HG03521 (cell line): Measurements from ENCODE around the gene PFDN4.

ENCODE experiments used
- ATAC-seq: cut with Tn5 transposase; IDR thresholded peaks from one replicate; pipeline ENCODE4 v1.9.1; 2021; ENCODE audit warnings: mild to moderate bottlenecking, moderate library complexity; ENCODE audit not compliant: unreplicated experiment

The PFDN4 gene

DNA sequence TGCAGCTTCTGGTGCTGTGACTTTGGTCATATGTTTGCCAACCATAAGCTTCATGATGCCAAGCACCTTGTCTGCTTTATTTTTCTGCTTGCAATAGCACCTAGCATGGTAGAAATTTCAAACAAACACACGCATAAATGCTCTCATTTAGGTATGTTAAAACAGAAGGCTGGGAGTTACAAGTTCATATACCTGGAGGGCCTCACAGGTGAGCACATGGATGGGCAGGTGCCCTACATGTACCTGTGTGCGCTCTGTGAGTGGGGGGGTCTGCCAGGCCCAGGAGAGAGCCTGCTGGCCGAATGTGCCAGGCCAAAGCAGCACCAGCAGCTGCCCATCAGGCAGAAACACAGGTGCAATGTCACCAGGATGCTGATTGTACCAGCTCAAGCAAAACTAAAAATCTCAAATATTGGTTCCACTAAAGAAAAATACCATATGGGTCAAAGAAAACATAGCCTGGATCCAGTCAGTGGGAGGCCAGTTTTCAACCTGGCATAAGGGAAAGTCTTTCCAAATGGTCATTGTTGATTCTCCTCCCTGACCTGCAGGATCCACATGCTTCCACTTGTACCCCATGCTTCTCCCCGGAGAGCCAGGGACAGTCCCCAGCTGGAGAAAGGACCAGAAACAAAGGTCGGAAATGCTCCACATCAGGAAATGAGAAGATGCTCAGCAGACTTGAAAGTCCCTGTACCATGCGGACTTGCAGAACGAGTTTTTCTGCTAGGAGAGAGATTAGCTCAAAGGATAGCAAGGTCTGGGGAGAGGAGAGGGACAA, 7.2 kb upstream of the PFDN4 start:
- no peak for ATAC-seq

DNA sequence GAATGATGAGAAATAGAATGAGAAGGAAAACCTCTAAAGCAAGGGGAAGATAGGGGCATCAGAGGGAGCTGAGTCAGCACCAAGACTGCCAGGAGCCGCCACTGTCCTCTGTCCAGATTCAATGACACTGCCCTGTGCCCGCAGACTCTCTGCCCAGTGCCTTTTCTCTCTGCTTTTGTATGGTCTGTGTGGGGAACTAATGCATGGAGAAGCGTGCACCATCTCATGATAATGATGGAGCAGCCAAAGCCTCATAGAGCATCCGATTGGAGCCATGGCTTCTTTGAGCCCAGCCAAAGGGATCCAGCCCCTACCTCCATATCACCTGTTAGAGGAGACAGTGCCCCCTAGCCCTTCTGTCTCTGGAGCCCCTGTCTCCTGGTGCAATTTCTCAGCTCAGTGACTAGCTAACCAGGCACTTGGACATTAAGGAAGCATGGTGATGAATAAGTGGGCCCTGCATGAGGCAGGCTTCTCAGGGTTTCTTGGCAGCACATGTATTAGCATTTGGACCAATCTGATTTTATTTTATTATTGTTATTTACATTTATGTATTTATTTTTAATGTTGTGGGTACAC, 6.5 kb upstream of the PFDN4 start:
- no peak for ATAC-seq

DNA sequence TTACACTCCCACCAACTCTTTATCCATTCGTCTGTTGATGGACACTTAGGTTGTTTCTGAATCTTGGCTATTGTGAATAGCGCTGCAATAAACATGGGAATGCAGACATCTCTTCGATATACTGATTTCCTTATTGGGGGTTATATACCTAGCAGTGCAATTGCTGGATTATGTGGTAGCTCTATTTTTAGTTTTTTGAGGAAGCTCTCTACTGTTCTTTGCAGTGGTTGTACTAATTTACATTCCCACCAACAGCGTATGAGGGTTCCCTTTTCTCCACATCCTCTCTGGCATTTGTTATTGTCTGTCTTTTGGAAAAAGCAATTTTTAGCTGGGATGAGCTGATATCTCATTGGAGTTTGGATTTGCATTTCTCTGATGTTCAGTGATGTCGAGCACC, 4.6 kb upstream of the PFDN4 start:
- no peak for ATAC-seq

DNA sequence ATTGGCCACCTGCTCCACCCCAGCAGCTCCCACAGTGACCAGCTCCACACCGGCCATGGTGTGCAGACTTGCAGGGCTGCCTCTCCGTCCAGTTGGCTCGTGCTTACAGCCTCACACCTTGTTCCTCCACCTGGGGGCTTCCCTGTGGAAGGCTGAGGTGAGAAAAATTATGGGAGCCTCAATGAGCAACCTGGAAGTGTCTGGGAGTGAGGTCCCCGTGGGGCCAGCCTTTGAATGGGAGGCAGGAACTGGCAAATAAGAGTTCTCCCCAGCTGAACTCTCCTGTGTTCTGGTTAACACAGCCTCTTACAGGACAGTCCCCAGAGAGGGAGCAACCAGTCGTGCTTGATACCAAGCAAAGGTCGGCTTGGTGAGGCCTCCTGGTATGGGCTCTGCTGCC, 3.8 kb upstream of the PFDN4 start:
- no peak for ATAC-seq

DNA sequence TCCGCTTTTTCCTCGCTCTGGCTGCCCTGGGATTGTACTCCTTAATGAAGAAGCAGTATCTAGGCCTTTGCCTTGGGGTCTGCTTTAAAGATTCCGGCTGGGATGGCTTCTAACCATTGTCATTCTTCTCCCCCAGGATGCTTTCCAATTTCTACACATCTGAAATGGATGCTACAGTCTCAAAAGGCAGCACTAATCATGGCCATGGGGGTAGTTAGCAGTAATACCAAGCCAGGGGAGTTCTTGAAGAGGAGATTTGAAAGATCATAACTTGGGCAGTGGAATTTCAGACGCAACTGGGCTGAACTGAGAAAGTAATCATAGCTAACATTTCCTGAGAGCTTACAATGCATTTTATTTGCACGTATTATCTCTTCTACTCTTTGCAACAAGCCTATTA, 3.4 kb upstream of the PFDN4 start:
- no peak for ATAC-seq

DNA sequence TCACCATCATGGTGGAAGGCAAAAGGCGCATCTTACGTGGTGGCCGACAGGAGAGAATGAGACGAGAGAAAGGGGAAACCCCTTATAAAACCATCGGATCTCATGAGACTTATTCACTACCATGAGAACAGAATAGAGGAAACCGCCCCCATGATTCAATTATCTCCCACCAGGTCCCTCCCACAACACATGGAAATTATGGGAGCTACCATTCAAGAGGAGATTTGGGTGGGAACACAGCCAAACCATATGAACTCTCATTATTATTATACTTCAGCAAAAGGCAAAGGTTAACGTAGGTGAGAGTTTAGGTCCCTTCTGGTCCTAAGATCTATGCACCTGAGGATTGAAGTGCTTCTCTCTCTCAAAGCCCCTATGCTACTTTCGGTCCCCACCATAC, 2.4 kb upstream of the PFDN4 start:
- no peak for ATAC-seq

DNA sequence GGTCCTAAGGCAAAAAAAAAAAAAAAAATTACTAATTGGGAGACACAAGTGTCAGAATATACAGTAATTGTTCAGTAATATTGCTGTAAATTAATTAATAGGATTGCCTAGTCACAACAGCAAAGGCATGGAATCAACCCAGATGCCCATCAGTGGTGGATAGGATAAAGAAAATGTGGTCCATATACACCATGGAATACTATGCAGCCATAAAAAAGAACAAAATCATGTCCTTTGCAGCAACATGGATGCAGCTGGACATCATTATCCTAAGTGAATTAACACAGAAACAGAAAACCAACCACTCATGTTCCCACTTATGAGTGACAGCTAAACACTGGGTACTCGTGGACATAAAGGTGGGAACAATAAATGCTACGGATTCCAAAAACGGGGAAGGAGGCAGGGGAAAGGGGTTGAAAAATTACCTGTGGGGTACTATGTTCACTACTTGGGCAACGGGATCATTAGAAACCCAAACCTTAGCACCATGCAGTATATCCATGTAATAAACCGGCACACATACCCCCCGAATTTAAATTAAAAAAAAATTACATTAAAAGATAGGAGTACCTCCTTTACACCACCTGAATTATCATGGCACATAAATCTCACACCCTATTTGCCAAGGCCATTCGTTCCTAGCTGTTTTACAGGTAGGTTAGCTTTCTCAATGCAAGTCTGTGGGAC, 689 bp upstream of the PFDN4 start:
- no peak for ATAC-seq

DNA sequence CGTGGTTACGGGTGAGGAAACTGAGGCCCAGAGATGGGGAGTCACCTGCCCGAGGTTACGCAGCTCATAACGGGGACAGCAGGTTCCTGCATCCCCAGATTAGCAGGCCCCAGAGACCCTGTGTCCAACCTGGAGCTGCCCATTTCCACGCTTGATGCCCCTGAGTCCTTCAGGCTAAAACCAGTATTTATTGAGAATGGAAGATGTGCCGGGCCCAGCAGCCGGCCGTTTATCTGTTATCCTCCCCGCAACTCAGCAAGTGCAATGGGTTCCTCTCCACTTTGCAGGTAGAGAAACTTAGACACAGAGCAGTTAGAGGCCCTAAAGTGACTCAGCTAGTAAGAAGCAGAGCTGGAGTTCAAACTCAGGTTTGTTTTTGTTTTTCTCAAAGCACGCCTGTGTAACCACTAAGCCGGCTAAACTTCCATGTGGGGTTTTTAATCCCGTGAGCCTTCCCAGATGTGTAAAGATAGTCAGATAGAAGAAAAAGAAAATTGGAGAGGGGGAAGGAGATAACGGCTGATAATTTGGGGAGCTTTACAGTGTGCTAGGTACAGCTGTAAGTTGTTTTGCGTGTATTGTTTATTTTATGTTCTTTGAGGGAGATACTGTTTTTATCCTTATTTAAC, 775 bp downstream of the PFDN4 start:
- no peak for ATAC-seq

DNA sequence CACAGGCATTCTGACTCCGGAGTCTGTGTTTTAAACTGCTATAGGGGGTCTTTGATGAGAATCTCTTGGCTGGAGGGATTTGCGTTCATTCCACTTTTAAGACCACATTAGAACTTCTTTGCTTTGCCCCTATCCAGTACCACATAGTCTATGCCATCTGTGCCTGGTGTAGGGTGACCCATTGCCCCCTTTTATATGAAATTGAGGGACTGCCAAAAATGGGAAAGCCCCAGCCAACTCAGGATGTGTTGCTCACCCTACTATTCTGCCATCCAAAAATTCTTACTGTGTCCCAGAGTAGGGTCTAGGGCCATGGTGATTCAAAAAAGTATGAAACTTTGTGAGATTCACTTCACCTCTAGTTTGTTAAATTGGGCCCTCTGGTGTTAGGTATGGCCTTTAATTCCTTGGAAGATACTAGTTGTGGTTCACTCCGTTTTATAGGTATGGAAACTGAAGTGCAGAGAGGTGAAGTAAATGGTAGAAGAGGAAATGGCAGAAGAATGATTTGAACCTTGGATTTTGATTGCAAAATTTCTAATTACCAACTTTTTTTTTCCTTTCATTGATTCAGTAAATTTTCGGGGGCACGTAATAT, 1.4 kb downstream of the PFDN4 start:
- no peak for ATAC-seq

DNA sequence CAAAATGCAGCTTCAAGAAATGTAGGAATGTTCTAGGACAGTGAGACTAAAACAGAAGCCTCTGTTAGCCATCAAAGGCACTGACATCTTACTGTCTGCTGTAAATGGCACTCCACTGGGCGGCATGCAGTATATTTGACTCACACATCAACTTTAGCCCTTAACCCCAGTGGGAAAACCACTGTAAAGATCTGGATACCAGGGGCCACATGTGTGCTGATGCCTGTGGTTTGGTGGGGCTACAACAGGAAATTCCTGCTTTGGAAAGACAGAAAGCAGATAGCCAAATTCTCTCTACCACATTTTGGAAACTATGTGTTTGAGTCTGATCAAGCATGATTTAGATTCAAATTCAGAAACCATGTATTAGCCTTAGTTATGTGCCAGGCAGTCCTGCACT, 4.3 kb downstream of the PFDN4 start:
- ATAC-seq = no peak

DNA sequence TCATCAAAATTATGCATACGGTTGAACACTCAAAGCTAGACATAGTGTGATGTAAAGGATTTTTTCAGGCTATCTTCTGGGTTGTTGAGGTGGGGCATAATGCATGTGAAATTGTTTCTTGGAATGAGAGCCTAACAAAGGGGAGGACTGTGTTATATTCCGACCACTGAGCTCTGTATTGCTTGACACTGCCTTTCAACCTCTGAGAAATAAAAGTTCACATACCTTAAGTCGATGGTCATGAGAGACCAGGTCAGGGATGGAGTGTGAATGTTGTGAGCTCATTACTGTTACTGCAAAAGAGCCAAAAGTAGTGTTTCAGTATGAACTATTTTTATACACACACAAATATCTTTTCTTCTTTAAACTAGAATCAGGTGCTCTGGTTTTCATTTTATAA, 5.0 kb downstream of the PFDN4 start:
- ATAC-seq = no peak

DNA sequence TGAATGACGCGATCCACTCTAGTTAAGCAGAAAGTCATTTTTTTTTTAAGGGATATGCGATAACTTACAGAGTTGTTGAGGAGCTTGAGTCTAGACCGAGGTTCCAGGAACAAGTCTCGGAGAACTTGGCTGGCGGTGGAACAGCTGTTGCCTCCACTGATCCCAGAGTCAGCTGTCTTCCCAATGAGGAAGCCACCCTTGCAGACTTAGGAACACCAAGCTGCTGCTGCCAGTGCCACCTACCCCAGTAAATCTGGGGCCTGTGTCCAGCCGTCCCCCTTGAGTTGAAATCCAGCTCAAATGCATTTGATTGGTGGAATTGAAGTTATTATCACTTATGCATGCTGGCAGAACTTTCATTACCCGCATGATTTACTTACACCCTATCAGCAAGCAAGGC, 6.7 kb downstream of the PFDN4 start:
- ATAC-seq = no peak

DNA sequence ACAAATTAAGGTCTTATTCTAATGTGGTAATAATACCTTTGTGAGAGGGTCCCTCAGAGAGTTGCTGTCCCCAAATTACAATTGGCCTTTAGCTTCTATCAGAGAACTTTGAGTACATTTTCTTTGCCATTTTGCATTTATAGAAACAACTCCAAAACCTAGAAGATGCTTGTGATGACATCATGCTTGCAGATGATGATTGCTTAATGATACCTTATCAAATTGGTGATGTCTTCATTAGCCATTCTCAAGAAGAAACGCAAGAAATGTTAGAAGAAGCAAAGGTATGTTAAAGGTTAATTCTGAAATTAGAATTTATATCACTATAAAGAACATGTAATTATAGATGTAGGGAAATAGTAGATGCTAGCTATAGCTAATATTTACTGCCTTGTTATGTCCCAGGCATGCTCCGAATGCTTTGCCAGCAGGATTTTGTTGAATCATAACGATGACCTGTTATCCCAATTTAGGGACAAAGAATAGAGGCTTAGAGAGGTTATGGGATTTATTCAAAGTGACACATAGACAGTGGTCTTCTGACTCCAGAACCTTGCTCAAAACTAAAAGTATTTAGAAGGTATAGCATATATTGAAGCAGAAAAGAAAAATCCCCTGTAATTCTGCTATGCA, 7.4 kb downstream of the PFDN4 start:
- no peak for ATAC-seq

DNA sequence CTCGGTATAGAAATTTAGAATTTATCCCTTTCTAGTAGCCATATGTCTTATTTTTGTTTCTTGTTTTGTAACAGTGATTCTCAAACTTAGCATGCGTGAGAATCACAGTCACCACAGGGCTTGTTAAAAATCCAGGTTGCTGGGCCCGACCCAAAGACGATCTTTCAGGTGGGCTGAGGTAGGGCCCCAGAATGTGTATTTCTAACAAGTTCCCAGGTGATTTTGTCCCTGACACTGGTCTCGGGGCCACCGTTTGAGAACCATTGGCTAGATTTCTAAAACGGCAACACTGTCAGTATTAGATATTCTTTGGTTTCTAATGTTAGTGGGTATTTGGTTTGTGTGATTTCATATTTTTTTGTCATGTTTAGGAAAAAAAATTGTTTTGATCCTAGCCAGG, 9.9 kb downstream of the PFDN4 start:
- no peak for ATAC-seq

DNA sequence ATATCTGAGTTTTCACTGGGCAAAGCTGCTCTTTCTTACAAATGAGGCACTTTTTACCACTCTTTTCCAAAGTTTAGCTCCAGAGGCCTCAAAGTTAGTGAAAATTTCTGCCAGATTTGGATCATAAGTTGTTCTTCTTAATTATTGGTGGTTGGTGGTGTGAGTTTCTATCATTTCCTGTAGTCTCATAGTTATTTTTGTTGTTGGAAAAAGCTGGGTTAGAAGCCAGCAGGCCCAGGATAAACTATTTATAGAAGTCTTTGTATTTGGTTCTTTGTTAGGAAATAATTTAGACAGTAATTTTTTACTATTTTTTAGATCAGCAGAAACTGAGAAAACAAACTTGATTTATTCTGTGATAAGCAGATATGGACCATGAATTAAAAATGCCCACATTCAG, 10.6 kb downstream of the PFDN4 start:
- ATAC-seq = no peak

DNA sequence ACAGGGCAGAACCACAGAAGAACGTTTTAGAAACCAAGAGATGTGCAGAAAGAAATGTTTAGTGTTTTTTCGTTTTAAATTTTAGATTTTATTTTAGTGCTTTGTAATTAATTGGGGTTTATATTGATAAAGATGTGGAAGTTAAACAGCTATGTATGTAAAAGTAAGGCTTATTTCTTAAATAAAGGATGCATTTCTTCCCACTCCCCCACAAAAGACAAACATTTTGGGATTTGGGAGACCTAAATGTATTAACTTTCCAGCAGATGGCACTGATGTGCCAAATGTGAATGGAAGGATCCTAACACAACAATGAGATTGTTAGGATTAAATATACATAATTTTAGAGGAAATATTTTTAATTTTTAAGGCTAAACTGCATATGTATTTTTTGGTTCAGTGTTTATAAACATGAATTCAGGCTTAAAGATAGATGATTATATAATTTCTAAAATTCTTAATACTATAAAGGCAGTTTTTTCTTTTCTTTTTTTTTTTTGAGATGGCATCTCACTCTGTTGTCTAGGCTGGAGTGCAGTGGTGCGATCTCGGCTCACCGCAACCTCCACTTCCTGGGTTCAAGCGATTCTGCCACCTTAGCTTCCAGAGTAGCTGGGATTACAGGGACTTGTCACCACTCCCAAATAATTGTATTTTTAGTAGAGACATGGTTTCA, 12.0 kb downstream of the PFDN4 start:
- ATAC-seq = no peak

DNA sequence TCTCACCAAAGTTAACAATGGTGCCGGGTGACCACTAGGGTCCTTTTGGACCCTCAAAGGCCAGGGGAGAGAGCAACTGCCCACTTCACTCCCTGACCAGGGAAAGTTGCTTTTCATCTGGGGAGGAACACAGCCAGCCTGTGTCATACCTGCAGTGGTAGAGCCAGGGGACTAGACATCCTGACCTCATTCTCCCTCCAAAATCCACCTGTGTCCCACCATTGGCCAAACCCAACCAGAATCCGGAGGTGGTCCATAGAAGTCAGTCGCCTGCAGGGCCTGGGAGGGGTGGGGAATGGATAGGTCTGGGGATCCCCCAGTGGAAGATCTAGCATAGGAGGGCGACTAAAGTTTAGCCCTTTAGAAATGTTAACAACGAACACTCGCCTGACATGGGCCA, 12.8 kb downstream of the PFDN4 start:
- ATAC-seq = no peak

DNA sequence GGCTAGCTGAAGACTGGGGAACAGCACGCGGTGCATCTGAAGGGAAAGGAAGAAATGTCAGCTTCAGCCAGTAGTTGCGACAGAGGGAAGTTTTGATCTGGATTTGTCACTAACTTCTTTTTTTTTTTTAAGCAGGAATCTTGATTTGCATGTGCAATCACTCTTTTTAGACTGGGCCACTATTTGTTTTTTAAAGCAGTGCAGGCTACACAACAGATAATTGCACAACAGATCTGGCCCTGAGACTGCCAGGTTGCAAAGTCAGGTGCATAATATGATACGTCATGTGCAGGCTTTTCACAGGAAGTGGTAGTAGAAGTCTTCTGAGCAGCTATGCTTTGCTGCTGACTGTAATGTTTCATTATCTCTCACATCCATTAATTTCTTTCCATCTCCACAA, 13.5 kb downstream of the PFDN4 start:
- no peak for ATAC-seq

DNA sequence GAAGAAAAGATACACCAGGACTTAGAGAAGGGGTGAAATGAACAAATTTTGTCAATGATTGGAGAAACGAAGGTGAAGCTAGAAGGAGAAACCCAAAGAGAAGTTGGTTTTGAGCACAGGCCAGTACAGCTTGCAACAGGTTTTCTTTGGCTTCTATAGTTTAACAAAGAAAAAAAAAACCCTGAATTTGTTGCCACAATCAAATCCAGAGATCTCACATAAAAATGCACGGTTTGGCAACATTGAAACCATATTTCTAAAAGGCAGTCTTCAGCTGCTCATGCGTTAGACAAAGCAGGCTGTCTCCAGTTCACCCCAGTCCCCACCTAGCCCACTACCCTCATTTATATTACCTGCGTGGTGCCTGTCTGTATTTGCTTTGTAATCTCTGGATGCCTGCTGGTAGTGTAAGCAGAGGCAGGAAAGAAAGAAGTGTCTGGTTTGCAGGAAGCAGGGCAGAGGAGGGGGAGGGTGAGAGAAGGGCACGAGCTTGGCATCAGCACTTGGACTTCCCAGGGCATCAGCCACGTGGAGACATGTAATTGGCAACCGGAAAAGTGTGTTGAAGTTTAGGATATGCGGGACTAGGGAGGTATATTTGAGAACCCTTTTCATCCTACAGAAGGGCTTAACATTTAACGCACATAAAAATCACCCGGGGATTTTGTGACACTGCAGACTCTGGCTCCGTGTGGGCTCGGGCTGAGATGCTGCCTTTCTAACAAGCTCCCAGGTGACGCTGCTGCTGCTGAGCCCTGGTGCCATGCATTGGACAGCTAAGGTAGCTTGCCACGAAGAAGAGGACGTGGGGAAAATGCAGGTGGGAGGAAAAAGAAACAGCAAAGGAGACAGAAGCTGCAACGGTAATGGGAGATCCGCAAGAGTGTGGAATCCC, 14.4 kb downstream of the PFDN4 start:
- no peak for ATAC-seq

DNA sequence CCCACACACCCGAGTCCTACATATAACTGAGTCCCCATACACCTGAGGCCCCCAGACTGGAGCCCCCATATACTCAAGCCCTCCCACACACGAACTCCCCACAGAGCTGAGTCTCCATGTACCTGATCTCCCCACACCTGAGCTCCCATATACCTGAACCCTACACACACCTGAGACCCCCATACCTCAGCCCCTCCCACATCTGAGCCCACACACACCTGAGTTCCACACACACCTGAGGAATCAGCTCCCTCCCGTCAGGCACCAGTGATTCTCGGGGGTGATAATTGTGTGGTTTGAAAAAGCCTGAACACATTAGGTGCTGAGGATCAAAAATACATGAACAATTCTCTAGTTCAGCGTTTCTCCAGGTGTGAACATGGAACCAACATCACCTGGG, 15.4 kb downstream of the PFDN4 start:
- ATAC-seq = no peak
